H9 (cell line): ENCODE data around the gene ZNF831. TPM values are rescaled to one million over a fixed set of nuclear protein-coding genes. Genes with fewer than 3 reads are reported as not detected.

Source experiments
- DNase-seq: peaks from one replicate; pipeline ENCODE4 v3.0.0-alpha.2; 2017
- H2AFZ ChIP-seq: one replicate; pipeline ENCODE4 v1.6.1; 2013; ENCODE audit warnings: mild to moderate bottlenecking, low read length, control low read depth, moderate library complexity
- H2AK5ac ChIP-seq: 2 replicates; pipeline ENCODE4 v1.6.1; 2013; ENCODE audit warnings: low read length, control low read depth, mixed read lengths; ENCODE audit not compliant: insufficient read length
- H2BK120ac ChIP-seq: one replicate; pipeline ENCODE4 v1.6.1; 2013; ENCODE audit warnings: low read depth, mild to moderate bottlenecking, low read length, control low read depth, inconsistent platforms; ENCODE audit not compliant: poor library complexity, severe bottlenecking
- H2BK12ac ChIP-seq: 2 replicates; pipeline ENCODE4 v1.6.1; 2013; ENCODE audit warnings: low read length, control low read depth, mixed read lengths, low read depth; ENCODE audit not compliant: insufficient read length
- H2BK15ac ChIP-seq: 2 replicates; pipeline ENCODE4 v1.6.1; 2013; ENCODE audit warnings: low read depth, low read length, control low read depth
- H2BK20ac ChIP-seq: one replicate; pipeline ENCODE4 v1.6.1; 2013; ENCODE audit warnings: low read depth, mild to moderate bottlenecking, low read length, control low read depth, inconsistent platforms; ENCODE audit not compliant: poor library complexity, severe bottlenecking
- H2BK5ac ChIP-seq: 2 replicates; pipeline ENCODE4 v1.6.1; 2013; ENCODE audit warnings: low read length, control low read depth, mixed read lengths; ENCODE audit not compliant: insufficient read length
- H3K14ac ChIP-seq: 2 replicates; pipeline ENCODE4 v1.6.1; 2013; ENCODE audit warnings: low read length, control low read depth; ENCODE audit not compliant: insufficient read depth
- H3K18ac ChIP-seq: 2 replicates; pipeline ENCODE4 v1.6.1; 2013; ENCODE audit warnings: low read depth, mild to moderate bottlenecking, mixed read lengths, low read length, control low read depth; ENCODE audit not compliant: insufficient read length
- H3K23ac ChIP-seq: 2 replicates; pipeline ENCODE4 v1.6.1; 2013; ENCODE audit warnings: low read length, control low read depth, mixed read lengths, low read depth; ENCODE audit not compliant: insufficient read length
- H3K23me2 ChIP-seq: 2 replicates; pipeline ENCODE4 v1.6.1; 2013; ENCODE audit warnings: low read depth, mild to moderate bottlenecking, mixed read lengths, low read length, control low read depth; ENCODE audit not compliant: insufficient read length, poor library complexity, severe bottlenecking
- H3K27ac ChIP-seq: 2 replicates; pipeline ENCODE4 v1.5.1; 2013; ENCODE audit warnings: low read length, control low read depth, mixed read lengths, low read depth; ENCODE audit not compliant: insufficient read length
- H3K27me3 ChIP-seq: 2 replicates; pipeline ENCODE4 v1.6.1; 2013; ENCODE audit warnings: low read length, control low read depth, inconsistent platforms; ENCODE audit not compliant: insufficient read depth
- H3K4ac ChIP-seq: 2 replicates; pipeline ENCODE4 v1.6.1; 2013; ENCODE audit warnings: low read depth, mild to moderate bottlenecking, control low read depth, inconsistent platforms, low read length, moderate library complexity
- H3K4me1 ChIP-seq: 2 replicates; pipeline ENCODE4 v1.6.1; 2013; ENCODE audit warnings: low read length, control low read depth, inconsistent platforms; ENCODE audit not compliant: insufficient read depth
- H3K4me2 ChIP-seq: 2 replicates; pipeline ENCODE4 v1.6.1; 2013; ENCODE audit warnings: low read length, control low read depth, mixed read lengths; ENCODE audit not compliant: insufficient read length, insufficient read depth
- H3K56ac ChIP-seq: 2 replicates; pipeline ENCODE4 v1.6.1; 2013; ENCODE audit warnings: low read depth, mild to moderate bottlenecking, mixed read lengths, low read length, control low read depth; ENCODE audit not compliant: insufficient read length
- H3K79me1 ChIP-seq: 2 replicates; pipeline ENCODE4 v1.6.1; 2013; ENCODE audit warnings: low read depth, mild to moderate bottlenecking, moderate library complexity, low read length, control low read depth, inconsistent platforms; ENCODE audit not compliant: insufficient read depth, poor library complexity, severe bottlenecking
- H3K79me2 ChIP-seq: 2 replicates; pipeline ENCODE4 v1.6.1; 2013; ENCODE audit warnings: low read length, control low read depth, inconsistent platforms; ENCODE audit not compliant: insufficient read depth
- H3K9ac ChIP-seq: 2 replicates; pipeline ENCODE4 v1.6.1; 2013; ENCODE audit warnings: low read length, control low read depth, mixed read lengths; ENCODE audit not compliant: insufficient read length; ENCODE audit errors: extremely low read depth
- H3K9me3 ChIP-seq: one replicate; pipeline ENCODE4 v1.6.1; 2013; ENCODE audit warnings: low read depth, low read length, inconsistent platforms; ENCODE audit not compliant: control insufficient read depth
- H3T11ph ChIP-seq: one replicate; pipeline ENCODE4 v1.6.1; 2013; ENCODE audit warnings: mild to moderate bottlenecking, low read length, control low read depth, inconsistent platforms
- H4K20me1 ChIP-seq: one replicate; pipeline ENCODE4 v1.6.1; 2013; ENCODE audit not compliant: control insufficient read depth, insufficient read length, insufficient read depth
- H4K5ac ChIP-seq: 2 replicates; pipeline ENCODE4 v1.6.1; 2013; ENCODE audit warnings: low read depth, mild to moderate bottlenecking, mixed read lengths, low read length, control low read depth; ENCODE audit not compliant: insufficient read length
- H4K8ac ChIP-seq: replicated peaks from 2 replicates; pipeline ENCODE4 v1.6.1; 2013; ENCODE audit warnings: low read length, control low read depth, mixed read lengths, low read depth; ENCODE audit not compliant: insufficient read length
- H4K91ac ChIP-seq: 2 replicates; pipeline ENCODE4 v1.6.1; 2013; ENCODE audit warnings: low read depth, mild to moderate bottlenecking, moderate library complexity, mixed read lengths, low read length, control low read depth; ENCODE audit not compliant: insufficient read length
- H3K27ac Mint-ChIP-seq, 3 experiments: 2 replicates in 2 of 3; 3 replicates in 1 of 3; pipeline ENCODE4 v1.8.0; 2020 to 2021; ENCODE audit warnings: mixed read lengths in 3 of 3, mild to moderate bottlenecking in 1 of 3, moderate library complexity in 1 of 3
- H3K27me3 Mint-ChIP-seq: 2 replicates; pipeline ENCODE4 v1.8.0; 2021; ENCODE audit warnings: low read depth, mild to moderate bottlenecking, moderate library complexity, mixed read lengths
- H3K36me3 Mint-ChIP-seq, 3 experiments: 2 replicates in 2 of 3; 3 replicates in 1 of 3; pipeline ENCODE4 v1.8.0; 2020 to 2021; ENCODE audit warnings: low read depth in 3 of 3, mixed read lengths in 3 of 3; ENCODE audit not compliant: insufficient read depth in 1 of 3
- H3K4me1 Mint-ChIP-seq, 2 experiments: 2 replicates each; pipeline ENCODE4 v1.8.0; 2020; ENCODE audit warnings: mixed read lengths in 2 of 2
- H3K4me3 Mint-ChIP-seq, 2 experiments: 2 replicates in 1 of 2; 3 replicates in 1 of 2; pipeline ENCODE4 v1.8.0; 2020 to 2021; ENCODE audit warnings: mild to moderate bottlenecking in 2 of 2, mixed read lengths in 2 of 2, moderate library complexity in 1 of 2
- H3K9me3 Mint-ChIP-seq, 2 experiments: 2 replicates in 1 of 2; 3 replicates in 1 of 2; pipeline ENCODE4 v1.8.0; 2020; ENCODE audit warnings: mild to moderate bottlenecking in 2 of 2, mixed read lengths in 2 of 2, moderate library complexity in 1 of 2
- WGBS: extraction: QIAGEN DNeasy Blood & Tissue Kit; methylation state at CpG from one replicate; pipeline ENCODE4 v1.1.7; 2013; ENCODE audit warnings: missing lambda C conversion rate, low lambda C conversion rate, mixed read lengths; ENCODE audit not compliant: insufficient read length; ENCODE audit errors: extremely low coverage; 5-methylcytosine and 5-hydroxymethylcytosine counted together
- total RNA-seq: library from RNA; stranded (reverse); gene quantifications from 2 replicates; pipeline ENCODE4 v1.2.1, GENCODE V29; 2021
- TF ChIP-seq, protein P1 (sequence below): fragments of 200-600 bp; sonication (generic); conservative IDR thresholded peaks from 3 replicates; pipeline ENCODE4 v1.8.0; 2021; ENCODE audit warnings: antibody characterized with exemption, mild to moderate bottlenecking

The ZNF831 gene
- total RNA-seq, 1 experiment from 2014 or later: not detected

DNA sequence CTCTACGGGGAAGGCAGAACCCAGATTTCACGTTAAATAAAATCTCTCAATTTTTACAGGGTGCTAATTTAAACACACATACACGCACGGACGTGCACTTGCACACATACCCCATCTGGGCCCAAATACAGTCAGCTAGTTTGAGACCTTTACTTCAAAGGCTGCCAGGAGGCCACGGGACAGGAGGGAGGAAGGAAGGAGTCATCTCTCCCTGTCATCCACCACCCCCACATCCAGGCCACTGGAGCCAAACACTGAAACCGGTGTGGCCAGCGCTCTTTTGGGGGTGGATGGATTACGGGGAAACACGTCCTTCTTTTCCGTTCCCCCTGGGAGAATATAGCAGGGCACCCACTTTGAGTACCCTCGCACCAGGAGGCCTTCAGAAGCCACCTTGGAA, 60.1 kb downstream of the ZNF831 start:
- H3K4me1 ChIP-seq: 0 out of 2 replicates have a peak, but pooled peaks cover 4% of the 10 kb centered on the region
- Mint-ChIP-seq H3K4me1 (peaks cover 28 to 33% of the 10 kb centered on the region in 2 experiments), H3K9me3 (peaks cover 0 to under 1% of the 10 kb centered on the region in 2 experiments; a peak in 2 of 5 replicates), H3K4me3 (no peak overlapping the region), H3K36me3 (peaks cover 0 to under 1% (median 0%) of the 10 kb centered on the region in 3 experiments; a peak in 1 of 7 replicates), H3K27ac (no peak overlapping the region), H3K27me3 (peaks cover 75% of the 10 kb centered on the region)
- H3K79me2 ChIP-seq: no peaks in the 10 kb centered on the region
- H2BK20ac ChIP-seq: no peak overlapping the region
- H3K56ac ChIP-seq: no peak overlapping the region
- H3K14ac ChIP-seq: no peak overlapping the region
- no peak overlapping the region for H3K27ac ChIP-seq
- no peak overlapping the region for H2BK5ac ChIP-seq
- no peak overlapping the region for H2BK12ac ChIP-seq
- H3T11ph ChIP-seq: no peak overlapping the region
- no peak overlapping the region for H3K18ac ChIP-seq
- no peak overlapping the region for H2BK15ac ChIP-seq
- H3K79me1 ChIP-seq: no peaks in the 10 kb centered on the region
- no peak overlapping the region for H3K4me2 ChIP-seq
- no peaks in the 10 kb centered on the region for H4K20me1 ChIP-seq
- H3K9me3 ChIP-seq: no peaks in the 10 kb centered on the region
- no peak overlapping the region for H3K9ac ChIP-seq
- TF ChIP-seq, protein P1, sequence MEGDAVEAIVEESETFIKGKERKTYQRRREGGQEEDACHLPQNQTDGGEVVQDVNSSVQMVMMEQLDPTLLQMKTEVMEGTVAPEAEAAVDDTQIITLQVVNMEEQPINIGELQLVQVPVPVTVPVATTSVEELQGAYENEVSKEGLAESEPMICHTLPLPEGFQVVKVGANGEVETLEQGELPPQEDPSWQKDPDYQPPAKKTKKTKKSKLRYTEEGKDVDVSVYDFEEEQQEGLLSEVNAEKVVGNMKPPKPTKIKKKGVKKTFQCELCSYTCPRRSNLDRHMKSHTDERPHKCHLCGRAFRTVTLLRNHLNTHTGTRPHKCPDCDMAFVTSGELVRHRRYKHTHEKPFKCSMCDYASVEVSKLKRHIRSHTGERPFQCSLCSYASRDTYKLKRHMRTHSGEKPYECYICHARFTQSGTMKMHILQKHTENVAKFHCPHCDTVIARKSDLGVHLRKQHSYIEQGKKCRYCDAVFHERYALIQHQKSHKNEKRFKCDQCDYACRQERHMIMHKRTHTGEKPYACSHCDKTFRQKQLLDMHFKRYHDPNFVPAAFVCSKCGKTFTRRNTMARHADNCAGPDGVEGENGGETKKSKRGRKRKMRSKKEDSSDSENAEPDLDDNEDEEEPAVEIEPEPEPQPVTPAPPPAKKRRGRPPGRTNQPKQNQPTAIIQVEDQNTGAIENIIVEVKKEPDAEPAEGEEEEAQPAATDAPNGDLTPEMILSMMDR: no peak
- no peak overlapping the region for H2AFZ ChIP-seq
- no peak for DNase-seq
- H3K4ac ChIP-seq: no peak overlapping the region
- no CpG with 5 or more reads among the region's 12 CpGs for WGBS
- H4K5ac ChIP-seq: no peak overlapping the region
- no peak overlapping the region for H4K8ac ChIP-seq
- H2BK120ac ChIP-seq: no peak overlapping the region
- H3K23me2 ChIP-seq: peaks cover 5% of the 10 kb centered on the region
- no peaks in the 10 kb centered on the region; the same call in 1 of the 2 replicates for H3K27me3 ChIP-seq
- H3K23ac ChIP-seq: no peak overlapping the region
- H4K91ac ChIP-seq: no peak overlapping the region
- no peak overlapping the region for H2AK5ac ChIP-seq
